Bronchial epithelial cell (primary cell): ENCODE data around the gene INTS1. TPM values are rescaled to one million over a fixed set of nuclear protein-coding genes. Genes with fewer than 3 reads are reported as not detected.

Source experiments
- DNase-seq: peaks from one replicate; pipeline ENCODE4 v3.0.0-alpha.2; 2010; ENCODE audit warnings: low read depth
- FAIRE-seq: peaks from 2 replicates; lab custom pipeline; 2011; peaks lifted over from hg19 to GRCh38; lab: Jason Lieb, UNC
- H3K27me3 ChIP-seq: 2 replicates; pipeline ENCODE4 v1.5.1; 2011; ENCODE audit warnings: low read length; ENCODE audit not compliant: control insufficient read depth, insufficient read depth
- H3K36me3 ChIP-seq: 2 replicates; pipeline ENCODE4 v1.5.1; 2011; ENCODE audit warnings: low read length; ENCODE audit not compliant: control insufficient read depth, insufficient read depth
- H3K4me3 ChIP-seq: 2 replicates; pipeline ENCODE4 v1.5.1; 2011; ENCODE audit warnings: mild to moderate bottlenecking, low read depth, low read length, control low read depth
- total RNA-seq: library from RNA; depleted of rRNA; stranded (reverse); fragments of >200 nt; gene quantifications from 2 replicates; pipeline ENCODE4 v1.2.1, GENCODE V29; 2014
- TF ChIP-seq, protein P1 (sequence below): IDR thresholded peaks from 2 replicates; pipeline ENCODE4 v1.5.1; 2011; ENCODE audit warnings: mild to moderate bottlenecking, moderate library complexity, low read length, control low read depth, inconsistent platforms; ENCODE audit not compliant: insufficient read depth, severe bottlenecking

The INTS1 gene
- total RNA-seq, 1 donor from 2014 or later = 18.7 TPM

DNA sequence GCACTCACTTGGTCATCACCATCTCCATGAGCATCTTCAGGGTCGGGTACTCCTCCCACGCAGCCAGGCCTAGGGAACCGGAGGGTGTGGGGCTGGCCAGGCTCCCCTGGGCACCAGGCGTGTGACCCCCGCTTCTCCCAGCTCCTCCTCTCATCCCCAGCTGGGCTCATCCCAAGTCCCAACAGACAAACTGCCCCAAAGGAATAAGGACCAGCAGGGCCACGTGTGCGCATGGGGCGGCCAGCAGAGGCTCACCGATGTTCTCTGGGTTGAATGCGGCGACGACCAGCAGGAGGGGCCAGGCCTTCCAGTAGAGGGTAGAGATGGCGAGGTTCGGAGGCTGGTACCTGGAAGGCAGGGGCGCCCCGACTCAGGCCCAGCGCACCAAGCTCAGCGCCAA, 14.9 kb downstream of the INTS1 start:
- no peak for DNase-seq
- no peak overlapping the region for H3K4me3 ChIP-seq
- H3K27me3 ChIP-seq = no peaks in the 10 kb centered on the region
- FAIRE-seq = no peak
- H3K36me3 ChIP-seq = peaks cover 35% of the 10 kb centered on the region
- TF ChIP-seq, protein P1, sequence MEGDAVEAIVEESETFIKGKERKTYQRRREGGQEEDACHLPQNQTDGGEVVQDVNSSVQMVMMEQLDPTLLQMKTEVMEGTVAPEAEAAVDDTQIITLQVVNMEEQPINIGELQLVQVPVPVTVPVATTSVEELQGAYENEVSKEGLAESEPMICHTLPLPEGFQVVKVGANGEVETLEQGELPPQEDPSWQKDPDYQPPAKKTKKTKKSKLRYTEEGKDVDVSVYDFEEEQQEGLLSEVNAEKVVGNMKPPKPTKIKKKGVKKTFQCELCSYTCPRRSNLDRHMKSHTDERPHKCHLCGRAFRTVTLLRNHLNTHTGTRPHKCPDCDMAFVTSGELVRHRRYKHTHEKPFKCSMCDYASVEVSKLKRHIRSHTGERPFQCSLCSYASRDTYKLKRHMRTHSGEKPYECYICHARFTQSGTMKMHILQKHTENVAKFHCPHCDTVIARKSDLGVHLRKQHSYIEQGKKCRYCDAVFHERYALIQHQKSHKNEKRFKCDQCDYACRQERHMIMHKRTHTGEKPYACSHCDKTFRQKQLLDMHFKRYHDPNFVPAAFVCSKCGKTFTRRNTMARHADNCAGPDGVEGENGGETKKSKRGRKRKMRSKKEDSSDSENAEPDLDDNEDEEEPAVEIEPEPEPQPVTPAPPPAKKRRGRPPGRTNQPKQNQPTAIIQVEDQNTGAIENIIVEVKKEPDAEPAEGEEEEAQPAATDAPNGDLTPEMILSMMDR = no peak

DNA sequence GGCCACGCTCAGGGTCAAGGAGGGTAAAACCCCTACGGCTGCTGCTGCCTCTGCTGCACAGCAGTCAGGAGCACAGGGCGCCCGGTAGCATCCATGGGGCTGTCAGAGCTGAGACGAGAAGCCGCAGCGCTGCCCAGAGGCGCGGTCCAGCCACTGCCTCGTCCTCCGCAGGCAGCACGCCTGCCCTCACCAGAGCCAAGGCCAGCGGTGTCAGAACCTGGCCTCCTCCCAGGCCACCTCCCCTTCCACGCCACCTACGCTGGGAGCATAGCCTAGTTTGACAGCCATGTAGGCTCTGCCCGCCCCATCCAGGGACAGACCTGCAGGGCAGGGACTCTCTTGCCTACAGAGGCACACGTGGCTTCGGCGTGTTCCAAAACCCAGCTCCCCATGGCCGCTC, 16.2 kb downstream of the INTS1 start:
- DNase-seq (no peak), FAIRE-seq (no peak)
- Histone ChIP-seq H3K27me3 (no peaks in the 10 kb centered on the region), H3K4me3 (no peak overlapping the region), H3K36me3 (peaks cover 42% of the 10 kb centered on the region)
- TF ChIP-seq, protein P1 = no peak

DNA sequence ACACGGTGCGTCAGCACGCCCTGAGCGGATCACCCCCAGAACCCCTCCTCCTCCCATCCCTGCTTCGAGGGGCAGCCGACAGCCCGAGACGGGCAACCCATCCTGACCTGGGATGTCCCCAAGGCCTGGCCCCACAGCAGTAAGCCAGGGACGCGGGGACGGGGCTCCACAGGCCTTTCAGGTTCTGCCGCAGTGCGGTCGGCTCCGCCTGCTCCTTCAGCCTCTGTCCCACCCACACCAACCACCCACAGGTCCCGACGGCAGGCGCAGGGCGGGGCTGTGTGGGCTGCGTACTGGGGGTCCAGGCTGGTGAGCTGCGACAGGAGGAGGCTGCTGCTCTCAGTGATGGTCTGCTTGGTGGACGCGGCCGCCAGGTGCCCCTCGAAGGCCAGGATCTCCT, 16.7 kb downstream of the INTS1 start:
- DNase-seq (no peak), FAIRE-seq (no peak)
- no peaks in the 10 kb centered on the region for H3K27me3 ChIP-seq
- H3K36me3 ChIP-seq = peaks cover 44% of the 10 kb centered on the region
- H3K4me3 ChIP-seq = no peak overlapping the region
- TF ChIP-seq, protein P1 = no peak

DNA sequence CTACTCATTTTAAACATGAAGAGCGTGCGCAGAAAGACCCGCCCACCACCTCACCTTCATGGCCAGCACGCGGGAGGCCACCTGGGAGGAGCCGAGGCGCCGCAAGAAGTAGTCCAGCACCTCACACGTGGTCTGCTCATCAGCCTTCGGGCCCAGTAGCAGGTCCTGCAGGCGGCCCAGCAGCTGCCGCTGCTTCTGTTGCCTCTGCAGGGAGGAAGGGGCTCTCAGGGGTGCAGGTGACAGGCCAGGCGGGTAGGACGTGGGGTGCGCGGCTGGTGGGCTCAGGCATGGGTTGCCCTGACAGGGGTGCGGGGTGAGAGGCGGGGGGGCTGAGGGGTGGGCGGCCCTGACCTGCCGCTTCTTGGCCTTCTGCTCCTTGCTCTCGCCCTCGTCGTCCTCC, 17.6 kb downstream of the INTS1 start:
- Histone ChIP-seq H3K36me3 (peaks cover 45% of the 10 kb centered on the region), H3K4me3 (no peak overlapping the region), H3K27me3 (no peaks in the 10 kb centered on the region)
- FAIRE-seq (no peak), DNase-seq (no peak)
- TF ChIP-seq, protein P1 = no peak

DNA sequence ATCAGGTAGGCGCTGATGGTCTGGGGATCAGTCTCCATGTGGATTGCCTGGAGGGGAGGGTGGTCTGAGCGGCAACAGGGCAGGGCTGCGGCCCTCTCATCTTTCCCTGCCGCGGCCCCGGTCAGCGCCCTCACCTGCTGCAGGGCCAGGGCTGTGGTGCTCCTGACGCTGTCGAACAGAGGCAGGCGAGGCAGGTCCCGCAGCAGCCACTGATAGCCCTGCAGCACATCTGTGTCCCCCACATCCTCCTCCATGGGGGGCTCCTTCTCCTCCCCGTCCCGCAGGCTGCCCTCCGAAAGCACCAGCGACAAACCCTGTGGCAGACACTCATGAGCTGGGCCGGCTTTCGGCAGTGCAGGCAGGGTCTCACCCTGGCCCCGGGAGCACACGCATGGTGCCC, 19.0 kb downstream of the INTS1 start:
- no peaks in the 10 kb centered on the region for H3K27me3 ChIP-seq
- DNase-seq (no peak), FAIRE-seq (no peak)
- TF ChIP-seq, protein P1 = no peak
- H3K36me3 ChIP-seq = peaks cover 40% of the 10 kb centered on the region
- H3K4me3 ChIP-seq = no peak overlapping the region

DNA sequence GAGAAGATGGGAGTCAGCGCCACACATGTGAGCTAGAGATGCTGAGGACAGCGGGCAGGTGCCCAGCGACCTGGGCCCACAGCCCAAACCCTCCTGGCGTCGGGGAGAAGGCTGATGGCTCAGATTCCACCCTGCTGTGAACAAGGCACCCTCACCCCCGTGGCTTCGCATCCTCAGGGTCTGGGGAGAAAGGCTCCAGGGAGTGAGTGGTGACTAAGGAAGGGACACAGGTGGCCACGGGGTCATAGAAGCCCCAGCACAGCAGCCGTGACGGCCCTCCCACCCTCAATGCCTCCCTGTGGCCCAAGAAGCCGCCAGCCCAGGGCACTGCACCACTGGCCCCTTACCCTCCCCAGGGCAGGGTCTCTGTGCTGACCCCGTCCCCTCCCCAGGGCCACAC, 19.6 kb downstream of the INTS1 start:
- Histone ChIP-seq H3K36me3 (peaks cover 38% of the 10 kb centered on the region), H3K4me3 (no peak overlapping the region), H3K27me3 (no peaks in the 10 kb centered on the region)
- TF ChIP-seq, protein P1 = no peak
- FAIRE-seq = no peak
- no peak for DNase-seq
